Kidney tubule cell (primary cell): Measurements from ENCODE around the gene SYK.

Experiments
- DNase-seq: peaks from one replicate; pipeline ENCODE4 v3.0.0-alpha.2; 2018; ENCODE audit warnings: low spot score

SYK gene

GRCh38 chr9:90906316-90907055 lies 104.9 kb downstream of the SYK start:
- no peak for DNase-seq

GRCh38 chr9:90907056-90907445 lies 105.4 kb downstream of the SYK start:
- DNase-seq, result no peak

DNA sequence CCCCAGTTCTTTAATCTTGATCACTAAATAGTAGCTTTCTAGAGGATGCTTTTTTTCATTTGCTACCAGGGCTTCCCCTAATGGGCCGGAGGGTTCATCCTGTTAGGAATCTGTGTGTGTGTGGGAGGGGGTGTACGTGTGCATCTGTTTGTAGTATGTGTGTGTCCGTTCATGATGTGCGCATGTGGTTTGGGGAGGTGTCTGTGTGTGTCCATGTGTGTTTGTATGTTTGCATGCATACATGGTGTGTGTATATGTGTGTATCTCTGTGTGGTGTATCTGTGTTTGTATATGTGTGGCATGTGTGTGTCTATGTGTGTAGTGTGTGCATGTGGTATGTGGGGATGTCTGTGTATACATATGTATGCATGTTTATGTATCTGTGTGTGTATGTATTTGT lies 106.2 kb downstream of the SYK start:
- DNase-seq, result no peak

- no peak for DNase-seq
Observed at GRCh38 chr9:90909225-90909624, 107.6 kb downstream of the SYK start.

DNA sequence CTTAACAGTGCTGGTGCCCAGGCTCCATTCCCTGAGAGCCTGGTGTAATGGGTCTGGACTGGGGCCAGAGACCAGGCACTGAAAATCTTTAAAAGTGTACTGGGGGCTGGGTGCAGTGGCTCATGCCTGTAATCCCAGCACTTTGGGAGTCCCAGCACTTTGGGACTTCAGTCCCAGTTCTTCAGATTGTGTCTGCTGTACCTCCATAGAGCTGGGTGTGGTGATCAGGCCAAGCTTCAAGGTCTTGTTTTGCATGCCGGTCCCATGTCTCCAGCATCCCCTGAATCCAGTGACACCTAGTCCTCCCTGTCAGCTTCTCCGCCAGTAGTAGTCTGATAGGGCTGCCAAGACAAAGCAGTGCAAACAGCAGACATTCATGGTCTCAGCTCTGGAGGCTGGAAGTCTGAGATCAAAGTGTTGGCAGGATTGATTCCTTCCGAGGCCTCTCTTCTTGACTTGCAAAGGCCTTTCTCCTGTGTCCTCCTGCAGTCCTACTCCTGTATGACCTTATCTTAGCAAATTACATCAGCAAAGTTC lies 108.2 kb downstream of the SYK start:
- no peak for DNase-seq

DNA sequence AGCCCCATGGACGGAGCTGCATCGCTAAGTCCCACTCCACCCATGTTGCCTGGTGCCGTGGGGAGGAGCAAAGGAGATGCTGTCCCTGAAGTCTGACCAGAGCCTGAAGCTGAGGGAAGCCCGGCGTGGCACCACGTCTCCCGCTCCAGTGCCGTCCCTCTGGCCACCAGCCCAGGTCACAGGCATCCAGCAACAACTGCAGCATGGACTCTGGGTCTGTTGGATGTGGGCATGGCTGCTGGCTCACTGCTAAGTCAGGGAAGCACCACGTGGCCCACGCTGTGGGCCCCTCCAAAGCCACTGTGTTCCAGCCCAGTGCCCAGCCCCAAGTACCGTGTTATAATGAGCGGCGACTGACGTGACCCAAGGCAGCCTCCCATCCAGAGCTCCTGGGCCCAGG lies 112.6 kb downstream of the SYK start:
- DNase-seq, result no peak

GRCh38 chr9:90914868-90915483 lies 113.4 kb downstream of the SYK start:
- peak; percentile 78 for DNase-seq

DNA sequence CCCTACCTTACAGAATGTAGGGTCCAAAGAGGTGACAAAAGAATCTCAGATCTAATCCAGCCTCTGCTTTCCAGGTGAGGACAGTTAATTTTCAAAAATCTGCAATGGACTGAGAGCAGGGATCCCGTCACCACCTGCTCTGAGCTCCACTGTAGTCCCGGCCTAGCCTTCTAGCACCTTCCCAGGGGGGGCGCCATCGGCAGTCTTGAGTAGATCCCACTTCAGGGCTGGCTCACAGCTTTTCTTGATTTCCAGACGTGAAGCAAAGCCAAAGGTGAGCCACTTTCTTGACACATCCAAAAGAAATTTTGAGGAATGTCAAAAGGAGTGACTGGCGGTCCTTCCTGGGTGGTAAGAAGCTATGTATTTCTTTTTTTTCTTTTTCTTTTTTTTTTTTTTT lies 114.1 kb downstream of the SYK start:
- DNase-seq, result peak; percentile 39

DNA sequence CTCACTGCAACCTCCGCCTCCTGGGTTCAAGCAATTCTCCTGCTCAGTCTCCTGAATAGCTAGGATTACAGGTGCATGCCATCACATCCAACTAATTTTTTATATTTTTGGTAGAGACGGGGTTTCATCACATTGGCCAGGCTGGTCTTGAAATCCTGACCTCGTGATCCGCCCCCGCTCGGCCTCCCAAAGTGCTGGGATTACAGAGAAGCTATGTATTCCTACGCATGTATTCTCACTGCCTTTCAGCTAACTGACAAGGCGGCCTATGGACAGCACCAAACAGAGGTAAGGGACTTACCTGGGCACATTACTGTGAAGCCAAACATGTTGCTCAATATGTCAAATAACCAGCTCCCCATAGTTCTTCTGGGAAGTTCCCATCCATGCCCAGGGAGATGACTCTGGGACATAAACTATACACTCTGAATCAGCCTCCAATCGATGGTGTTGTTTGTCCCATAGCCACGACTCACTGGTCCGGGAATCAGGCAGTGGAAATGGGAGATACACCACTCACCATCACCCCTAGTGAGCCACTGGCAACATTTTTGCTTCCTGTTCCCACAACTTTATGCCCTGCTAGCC lies 114.6 kb downstream of the SYK start:
- DNase-seq, result peak; percentile 73

GRCh38 chr9:90919883-90920282 lies 118.3 kb downstream of the SYK start:
- DNase-seq, result no peak

DNA sequence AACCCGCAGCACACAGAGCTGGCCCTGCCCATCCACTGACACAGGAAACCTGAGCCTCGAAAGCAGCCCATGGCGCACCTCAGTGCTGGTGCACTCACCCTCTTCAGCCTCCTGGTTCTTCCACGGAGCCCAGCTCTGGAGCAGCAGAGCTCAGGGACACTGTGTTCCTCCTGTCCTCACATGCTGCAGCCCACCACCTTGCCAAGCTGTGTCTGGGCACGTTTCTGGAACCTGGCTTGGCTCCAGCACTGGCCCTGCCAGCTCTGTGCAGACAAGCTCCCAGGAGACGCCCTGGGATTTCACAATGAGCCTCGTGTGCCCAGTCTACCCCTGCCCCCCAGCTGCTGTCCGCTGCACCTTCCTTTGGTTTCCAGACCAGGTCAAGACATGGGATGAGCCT lies 119.5 kb downstream of the SYK start:
- DNase-seq, result no peak

DNA sequence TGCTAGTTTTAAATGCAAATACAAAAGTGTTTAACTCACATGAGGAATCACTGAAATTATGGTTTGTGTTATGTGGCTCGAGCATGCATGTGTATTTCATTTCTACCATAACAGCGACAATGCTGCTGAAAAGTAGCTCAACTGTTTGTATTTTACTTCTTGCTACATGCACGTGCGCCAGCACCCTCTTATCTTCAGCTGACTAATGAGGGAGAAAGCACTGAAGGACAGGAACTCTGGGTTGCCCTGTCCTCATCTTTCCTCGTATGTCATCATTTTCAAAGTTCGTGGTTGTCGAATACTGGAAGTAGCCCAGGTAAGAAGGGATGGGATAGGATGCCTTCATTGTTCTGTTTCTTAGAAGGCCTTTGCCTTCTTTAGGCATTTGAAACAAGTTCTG lies 120.3 kb downstream of the SYK start:
- no peak for DNase-seq

GRCh38 chr9:90925581-90926257 lies 124.1 kb downstream of the SYK start:
- peak; percentile 84 for DNase-seq

GRCh38 chr9:90926936-90927335 lies 125.3 kb downstream of the SYK start:
- DNase-seq, result no peak

GRCh38 chr9:90927496-90927895 lies 125.9 kb downstream of the SYK start:
- no peak for DNase-seq

GRCh38 chr9:90929626-90930025 lies 128.0 kb downstream of the SYK start:
- no peak for DNase-seq

GRCh38 chr9:90933468-90933867 lies 131.8 kb downstream of the SYK start:
- DNase-seq, result no peak

DNA sequence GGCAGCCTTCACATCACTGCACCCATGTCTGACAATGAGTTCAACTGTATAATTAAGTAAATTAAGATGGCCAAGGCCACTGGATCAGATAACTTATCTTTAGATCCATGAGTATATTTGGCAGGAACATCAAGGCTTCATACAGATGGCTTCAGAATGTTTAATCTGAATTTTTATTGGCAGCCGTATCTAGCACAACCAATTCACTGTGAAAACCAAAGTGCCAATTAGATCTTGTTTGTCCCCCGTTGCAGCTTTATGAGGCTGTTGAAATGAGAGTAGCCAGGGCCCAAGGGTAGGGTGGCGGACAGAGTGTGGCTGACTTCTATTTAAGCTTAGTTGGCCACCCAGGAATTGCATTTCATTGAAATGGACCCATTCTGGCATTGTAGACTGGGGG lies 137.7 kb downstream of the SYK start:
- no peak for DNase-seq

GRCh38 chr9:90940280-90940679 lies 138.7 kb downstream of the SYK start:
- no peak for DNase-seq

GRCh38 chr9:90941661-90942060 lies 140.0 kb downstream of the SYK start:
- no peak for DNase-seq

GRCh38 chr9:90942555-90942954 lies 140.9 kb downstream of the SYK start:
- DNase-seq, result peak; percentile 61

GRCh38 chr9:90943341-90943740 lies 141.7 kb downstream of the SYK start:
- peak; percentile 32 for DNase-seq

- DNase-seq, result no peak
Observed at GRCh38 chr9:90945336-90945735, 143.7 kb downstream of the SYK start.
